DMS53 (cell line): Measurements from ENCODE around the gene DUS4L.

Experiments
- DNase-seq: peaks from one replicate; lab custom pipeline; 2025; lab: John Stamatoyannopoulos, UW

The DUS4L gene

GRCh38 chr7:107580716-107581383, 17.1 kb downstream of the DUS4L start:
- DNase-seq = no peak

GRCh38 chr7:107581387-107582013, 17.7 kb downstream of the DUS4L start:
- no peak for DNase-seq

GRCh38 chr7:107582875-107583274, 19.1 kb downstream of the DUS4L start:
- DNase-seq = no peak

- no peak for DNase-seq
Observed at GRCh38 chr7:107584716-107585115, 20.9 kb downstream of the DUS4L start.

GRCh38 chr7:107588529-107589130, 24.9 kb downstream of the DUS4L start:
- no peak for DNase-seq

- no peak for DNase-seq
Observed at GRCh38 chr7:107591421-107591820, 27.6 kb downstream of the DUS4L start.

GRCh38 chr7:107592361-107593024, 28.7 kb downstream of the DUS4L start:
- DNase-seq = no peak

- DNase-seq = no peak
Observed at GRCh38 chr7:107593025-107593410, 29.2 kb downstream of the DUS4L start.

- no peak for DNase-seq
Observed at GRCh38 chr7:107594961-107595737, 31.4 kb downstream of the DUS4L start.

GRCh38 chr7:107596881-107597581, 33.3 kb downstream of the DUS4L start:
- no peak for DNase-seq

- DNase-seq = no peak
Observed at GRCh38 chr7:107597582-107597916, 33.8 kb downstream of the DUS4L start.

GRCh38 chr7:107597953-107598352, 34.2 kb downstream of the DUS4L start:
- no peak for DNase-seq

- DNase-seq = no peak
Observed at GRCh38 chr7:107599262-107599661, 35.5 kb downstream of the DUS4L start.

- DNase-seq = no peak
Observed at GRCh38 chr7:107600816-107601215, 37.0 kb downstream of the DUS4L start.

- DNase-seq = no peak
Observed at GRCh38 chr7:107605218-107605815, 41.5 kb downstream of the DUS4L start.

- DNase-seq = no peak
Observed at GRCh38 chr7:107606303-107606702, 42.5 kb downstream of the DUS4L start.

GRCh38 chr7:107609811-107610261, 46.1 kb downstream of the DUS4L start:
- no peak for DNase-seq

- no peak for DNase-seq
Observed at GRCh38 chr7:107610323-107610722, 46.6 kb downstream of the DUS4L start.

- no peak for DNase-seq
Observed at GRCh38 chr7:107613439-107613838, 49.7 kb downstream of the DUS4L start.

- DNase-seq = no peak
Observed at GRCh38 chr7:107613948-107614347, 50.2 kb downstream of the DUS4L start.

GRCh38 chr7:107614425-107614824, 50.7 kb downstream of the DUS4L start:
- DNase-seq = no peak
